SU-DHL-6 (cell line): ENCODE measurements around the gene TMOD1.
A peak's percentile ranks its signal among the peaks of the same experiment; 100 is the strongest.

Experiments used
- H2AFZ ChIP-seq: fragments of 200-600 bp; sonication (generic); 2 replicates; pipeline ENCODE4 v1.6.1; 2014; ENCODE audit warnings: low read depth, mild to moderate bottlenecking, moderate library complexity, mixed read lengths, antibody characterized with exemption, low read length; ENCODE audit not compliant: severe bottlenecking
- H3F3A ChIP-seq: fragments of 200-600 bp; shearing (Covaris generic); 2 replicates; pipeline ENCODE4 v1.6.0; 2016; ENCODE audit warnings: antibody characterized with exemption, mild to moderate bottlenecking; ENCODE audit not compliant: insufficient read depth
- H3K27ac ChIP-seq: fragments of 200-600 bp; sonication (generic); 2 replicates; pipeline ENCODE4 v1.5.1; 2016; ENCODE audit warnings: low read depth, mild to moderate bottlenecking, low read length, moderate library complexity, mixed read lengths
- H3K27me3 ChIP-seq: fragments of 200-600 bp; sonication (generic), shearing (Covaris generic); 2 replicates; pipeline ENCODE4 v1.6.0; 2014; ENCODE audit warnings: mild to moderate bottlenecking, low read length
- H3K36me3 ChIP-seq: fragments of 200-600 bp; sonication (generic); 2 replicates; pipeline ENCODE4 v1.6.1; 2014; ENCODE audit warnings: mild to moderate bottlenecking, low read length, mixed read lengths
- H3K4me2 ChIP-seq: fragments of 300-600, 200-600 bp; shearing (Covaris generic), sonication (generic); 2 replicates; pipeline ENCODE4 v1.6.0; 2014; ENCODE audit warnings: low read length, low read depth, mild to moderate bottlenecking; ENCODE audit not compliant: poor library complexity, severe bottlenecking
- H3K4me3 ChIP-seq: fragments of 200-600 bp; sonication (generic); 2 replicates; pipeline ENCODE4 v1.5.1; 2014; ENCODE audit warnings: antibody characterized with exemption, low read length, mild to moderate bottlenecking, mixed read lengths; ENCODE audit not compliant: insufficient read depth, poor library complexity, severe bottlenecking
- H3K79me2 ChIP-seq: fragments of 200-600 bp; sonication (generic); 2 replicates; pipeline ENCODE4 v1.6.1; 2014; ENCODE audit warnings: mild to moderate bottlenecking, low read length, moderate library complexity; ENCODE audit not compliant: insufficient read depth
- H3K9ac ChIP-seq: fragments of 200-600 bp; sonication (generic); 2 replicates; pipeline ENCODE4 v1.7.0; 2014; ENCODE audit warnings: mild to moderate bottlenecking, low read length
- H3K9me2 ChIP-seq: fragments of 200-600 bp; sonication (generic); replicated peaks from 2 replicates; pipeline ENCODE4 v1.6.1; 2014; ENCODE audit warnings: low read length; ENCODE audit not compliant: insufficient read depth
- H3K9me3 ChIP-seq: fragments of 200-600 bp; sonication (generic); 2 replicates; pipeline ENCODE4 v1.6.1; 2014; ENCODE audit warnings: low read length, mixed read lengths; ENCODE audit not compliant: insufficient read depth
- H4K20me1 ChIP-seq: fragments of 200-600 bp; sonication (generic); 2 replicates; pipeline ENCODE4 v1.6.1; 2014; ENCODE audit warnings: low read depth, mild to moderate bottlenecking, antibody characterized with exemption, low read length, moderate library complexity, mixed read lengths
- CTCF ChIP-seq: fragments of 200-600 bp; sonication (generic); IDR thresholded peaks from one replicate; pipeline ENCODE4 v1.5.1; 2017; ENCODE audit warnings: antibody characterized with exemption, mild to moderate bottlenecking, low read length, moderate library complexity; ENCODE audit not compliant: insufficient read depth, poor library complexity, severe bottlenecking
- EZH2phosphoT487 ChIP-seq: fragments of 200-600 bp; sonication (generic), shearing (Covaris generic); conservative IDR thresholded peaks from 2 replicates; pipeline ENCODE4 v1.6.1; 2018; ENCODE audit warnings: mild to moderate bottlenecking, antibody characterized with exemption, low read length, moderate library complexity, mixed read lengths

The TMOD1 gene

GRCh38 chr9:97502222-97502983 is 937 bp downstream of the TMOD1 start:
- 0 out of 2 replicates have a peak overlapping the region, but pooled peaks have one; percentile 39 for H3K9ac ChIP-seq
- H3K27ac ChIP-seq = no peak overlapping the region
- peaks cover 5% of the 10 kb centered on the region; the same call in 1 of the 2 replicates for H3F3A ChIP-seq
- no peaks in the 10 kb centered on the region for H3K79me2 ChIP-seq
- H3K9me2 ChIP-seq = no peaks in the 10 kb centered on the region
- no peaks in the 10 kb centered on the region for H3K27me3 ChIP-seq
- H3K4me3 ChIP-seq = no peak overlapping the region
- H3K9me3 ChIP-seq = no peaks in the 10 kb centered on the region
- peak overlapping the region; percentile 84 for H3K4me2 ChIP-seq
- H3K36me3 ChIP-seq = no peaks in the 10 kb centered on the region; the same call in 1 of the 2 replicates
- H4K20me1 ChIP-seq = no peaks in the 10 kb centered on the region
- H2AFZ ChIP-seq = peak overlapping the region; percentile 36
- TF ChIP-seq CTCF = no peak
- TF ChIP-seq EZH2phosphoT487 = 0 out of 2 replicates have a peak, but pooled peaks have one; percentile 76

DNA sequence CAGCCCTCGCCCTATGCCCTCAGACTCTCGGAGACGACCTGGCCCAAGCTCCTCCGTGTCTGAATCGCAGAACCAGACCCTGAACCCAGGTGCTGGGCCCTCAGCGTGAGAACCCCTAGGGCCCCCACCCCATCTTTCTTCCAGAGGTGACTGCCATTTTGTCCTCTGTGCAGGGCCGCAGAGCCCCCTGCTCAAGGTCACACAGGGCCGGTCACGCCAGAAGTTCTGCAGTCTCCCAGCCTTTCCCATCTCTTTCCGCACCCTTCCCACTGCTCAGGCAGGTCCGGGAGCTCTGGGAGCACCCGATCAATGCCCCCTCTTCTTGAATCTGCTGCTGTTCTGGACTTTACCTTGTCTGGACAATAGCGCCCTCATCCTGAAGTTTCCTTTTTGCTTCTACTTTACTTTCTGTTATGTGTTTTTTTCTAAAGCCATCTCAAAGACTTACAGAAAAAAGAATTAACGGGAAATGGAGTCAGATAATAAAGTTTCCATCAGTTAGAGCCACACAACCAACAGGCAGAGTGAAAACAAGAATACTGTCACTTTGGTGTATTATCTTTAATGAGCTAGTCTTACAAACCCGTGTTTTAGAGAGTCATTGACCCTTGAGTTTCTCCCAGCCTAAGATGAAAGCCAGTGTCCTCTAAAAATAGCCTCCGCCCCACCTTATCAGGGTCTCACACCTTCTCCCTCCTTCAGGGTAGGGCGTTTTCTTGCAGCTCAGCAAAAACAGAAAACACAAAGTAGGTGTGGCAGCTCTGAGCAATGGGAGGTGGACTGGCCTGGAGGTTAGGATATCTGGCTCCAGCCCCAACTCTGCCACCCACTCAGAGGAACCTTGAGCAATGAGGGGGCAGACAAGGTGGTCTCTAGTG is 1.8 kb downstream of the TMOD1 start:
- Histone ChIP-seq H3K79me2 (no peaks in the 10 kb centered on the region), H3K27me3 (no peaks in the 10 kb centered on the region), H3K9me2 (no peaks in the 10 kb centered on the region), H3K9me3 (no peaks in the 10 kb centered on the region), H2AFZ (no peak overlapping the region), H3K4me3 (no peak overlapping the region), H3K9ac (no peak overlapping the region), H4K20me1 (no peaks in the 10 kb centered on the region), H3K36me3 (no peaks in the 10 kb centered on the region), H3K4me2 (no peak overlapping the region), H3F3A (peaks cover 5% of the 10 kb centered on the region; the same call in 1 of the 2 replicates), H3K27ac (no peak overlapping the region)
- no peak for TF ChIP-seq CTCF
- no peak for TF ChIP-seq EZH2phosphoT487

GRCh38 chr9:97503862-97504210 is 2.4 kb downstream of the TMOD1 start:
- Histone ChIP-seq H3K4me3 (no peak overlapping the region), H3K36me3 (no peaks in the 10 kb centered on the region), H3K79me2 (no peaks in the 10 kb centered on the region), H3K4me2 (no peak overlapping the region), H3K9ac (no peak overlapping the region), H3F3A (peaks cover 5% of the 10 kb centered on the region; the same call in 1 of the 2 replicates), H2AFZ (no peak overlapping the region), H3K9me3 (no peaks in the 10 kb centered on the region), H4K20me1 (no peaks in the 10 kb centered on the region), H3K27ac (no peak overlapping the region), H3K9me2 (no peaks in the 10 kb centered on the region), H3K27me3 (no peaks in the 10 kb centered on the region)
- TF ChIP-seq EZH2phosphoT487 = no peak
- no peak for TF ChIP-seq CTCF
